HEK293T (cell line): ENCODE results near the gene NLRP3.

Experiments used
- ARNT ChIP-seq: fragments of 450-650 bp; IDR thresholded peaks from 2 replicates; pipeline ENCODE4 v1.6.1; 2017; ENCODE audit warnings: mild to moderate bottlenecking
- ELF4 ChIP-seq: fragments of 450-650 bp; IDR thresholded peaks from 2 replicates; pipeline ENCODE4 v1.6.1; 2017; ENCODE audit warnings: antibody characterized with exemption
- FOXK2 ChIP-seq: fragments of 450-650 bp; IDR thresholded peaks from 2 replicates; pipeline ENCODE4 v1.6.1; 2016; ENCODE audit warnings: mild to moderate bottlenecking
- HDGF ChIP-seq: fragments of 450-650 bp; IDR thresholded peaks from 2 replicates; pipeline ENCODE4 v1.6.1; 2017; ENCODE audit warnings: antibody characterized with exemption, borderline replicate concordance
- SP1 ChIP-seq: fragments of 450-650 bp; IDR thresholded peaks from 2 replicates; pipeline ENCODE4 v1.6.1; 2017
- SUZ12 ChIP-seq: fragments of 450-650 bp; IDR thresholded peaks from 2 replicates; pipeline ENCODE4 v1.6.1; 2016; ENCODE audit warnings: mild to moderate bottlenecking

DNA sequence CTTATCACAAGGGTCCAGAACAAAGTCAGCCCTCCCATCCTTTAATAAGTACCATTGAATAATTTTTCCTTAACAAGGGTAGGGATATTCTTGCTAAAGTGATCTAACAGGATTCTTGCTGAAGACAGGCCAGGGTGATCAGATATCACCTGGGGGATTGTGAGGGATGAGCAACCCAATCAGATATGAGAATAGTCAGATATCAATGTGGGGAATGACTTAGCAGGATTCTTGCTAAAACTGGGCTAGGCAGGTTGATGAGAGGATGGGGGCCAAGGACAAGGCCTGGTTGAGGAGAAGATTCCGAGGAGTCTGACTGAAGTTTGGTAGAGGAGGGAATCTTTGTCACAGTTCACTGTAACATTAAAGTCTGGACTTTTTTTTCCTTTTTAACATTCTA, 23.9 kb upstream of the NLRP3 start:
- TF ChIP-seq ARNT (no peak), SUZ12 (no peak), FOXK2 (no peak), ELF4 (no peak), SP1 (no peak), HDGF (no peak)
